Activated CD4-positive, alpha-beta T cell treated with anti-CD3 and anti-CD28 coated beads for 48 hours (primary cell): ENCODE data around the gene ABR.
A peak's percentile ranks its signal among the peaks of the same experiment; 100 is the strongest.

Source experiments
- DNase-seq: peaks from one replicate; pipeline ENCODE4 v3.0.0-alpha.2; 2020

ABR gene

DNA sequence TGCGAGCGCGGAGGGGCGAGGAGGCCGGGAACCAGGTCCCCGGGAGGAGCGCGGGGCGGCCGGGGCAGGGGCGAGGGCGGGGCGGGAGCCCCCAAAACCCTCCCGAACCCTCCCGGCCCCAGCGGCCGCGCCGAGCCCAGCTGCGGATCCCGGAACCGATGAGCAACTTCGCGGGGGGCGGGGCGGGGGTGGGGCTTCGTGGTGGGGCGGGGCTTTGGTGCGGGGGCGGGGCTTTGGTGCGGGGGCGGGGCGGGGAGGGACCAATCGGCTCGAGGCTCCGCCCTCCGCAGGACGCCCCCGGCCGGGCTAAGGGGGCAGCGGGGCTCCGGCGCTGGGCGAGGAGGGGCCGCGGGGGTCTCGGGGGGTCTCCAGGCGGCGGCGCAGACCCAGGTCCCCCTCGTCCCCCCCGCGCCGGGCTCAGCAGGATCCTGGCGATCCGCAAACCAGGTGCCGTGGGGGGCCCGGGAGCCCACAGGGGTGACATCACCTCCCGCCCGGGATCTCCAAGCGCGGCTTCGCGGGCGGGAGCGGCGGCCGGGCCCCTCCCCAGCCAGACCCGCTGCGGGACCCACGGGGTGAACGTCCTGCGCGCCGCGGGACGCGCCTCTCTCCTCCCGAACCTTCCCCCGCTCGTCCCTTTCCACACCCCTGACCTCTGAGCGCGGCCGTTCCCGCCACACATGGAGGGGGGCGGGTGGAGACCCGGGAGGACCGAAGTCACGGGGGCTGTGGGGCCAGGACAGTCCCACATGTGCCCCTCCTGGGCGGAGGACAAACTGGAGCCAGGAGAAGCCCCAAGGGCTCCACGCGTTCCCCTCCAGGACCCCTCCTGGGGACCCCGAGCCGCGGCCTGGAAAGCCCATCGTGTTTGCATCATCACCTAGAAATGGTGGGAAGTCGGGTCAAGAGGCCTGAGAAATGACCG, at the start of gene ABR:
TSS of gene ABR (minus strand) at position 164 of the 925 bp plus-strand sequence. CDS start 254 bp downstream, outside the sequence.
- DNase-seq, result peak; percentile 49

GRCh38 chr17:1229349-1229899, 49.6 kb upstream of the ABR start:
- DNase-seq, result peak; percentile 46

- DNase-seq, result no peak
These were observed 49.1 kb upstream of the ABR start for GRCh38 chr17:1228781-1229348.

DNA sequence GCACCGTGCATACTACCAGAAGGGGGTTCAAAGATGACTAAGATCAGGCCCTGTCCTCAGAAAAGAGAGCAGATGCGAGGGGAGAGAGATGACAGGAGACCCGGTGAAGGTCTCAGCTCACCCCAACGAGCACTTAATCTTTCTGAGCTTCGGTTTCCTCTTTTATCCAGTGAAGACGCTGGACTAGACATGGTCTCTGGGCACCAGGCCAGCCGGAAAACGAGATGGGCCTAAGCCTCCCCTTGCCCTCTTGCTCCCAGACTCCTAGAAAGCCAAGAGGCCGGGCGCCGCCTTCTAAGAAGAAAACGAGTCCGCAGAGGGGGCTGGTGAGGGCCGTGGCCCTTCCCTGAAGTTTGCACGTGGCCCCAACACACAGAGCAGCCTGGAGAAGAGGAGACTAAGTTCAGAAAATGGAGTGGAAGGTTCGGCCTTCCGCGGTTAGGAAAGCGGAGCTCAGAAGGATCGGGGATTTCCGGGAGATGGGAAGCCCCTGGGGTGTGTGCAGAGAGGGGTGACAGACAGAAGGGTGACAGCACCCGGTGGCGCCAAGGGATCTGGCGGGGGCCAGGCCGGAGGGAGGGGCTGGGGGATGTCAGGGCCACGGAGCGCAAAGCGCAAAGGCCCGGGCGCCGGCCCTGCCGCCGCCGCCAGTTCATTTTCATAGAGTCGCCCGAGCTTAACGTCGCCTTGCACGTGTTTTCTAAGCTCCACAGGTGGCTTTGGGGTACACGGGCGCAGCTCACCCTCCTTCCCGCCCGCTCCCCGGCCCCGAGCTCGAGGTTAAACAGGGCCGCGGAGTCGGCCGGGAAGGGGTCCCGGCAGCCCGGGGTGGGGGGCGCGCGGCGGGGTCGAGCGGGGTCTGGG, 48.4 kb upstream of the ABR start:
- DNase-seq, result peak; percentile 23

- no peak for DNase-seq
These were observed 47.6 kb upstream of the ABR start for GRCh38 chr17:1227365-1227764.

GRCh38 chr17:1226308-1226707, 46.5 kb upstream of the ABR start:
- DNase-seq, result no peak

GRCh38 chr17:1224330-1224729, 44.5 kb upstream of the ABR start:
- no peak for DNase-seq

DNA sequence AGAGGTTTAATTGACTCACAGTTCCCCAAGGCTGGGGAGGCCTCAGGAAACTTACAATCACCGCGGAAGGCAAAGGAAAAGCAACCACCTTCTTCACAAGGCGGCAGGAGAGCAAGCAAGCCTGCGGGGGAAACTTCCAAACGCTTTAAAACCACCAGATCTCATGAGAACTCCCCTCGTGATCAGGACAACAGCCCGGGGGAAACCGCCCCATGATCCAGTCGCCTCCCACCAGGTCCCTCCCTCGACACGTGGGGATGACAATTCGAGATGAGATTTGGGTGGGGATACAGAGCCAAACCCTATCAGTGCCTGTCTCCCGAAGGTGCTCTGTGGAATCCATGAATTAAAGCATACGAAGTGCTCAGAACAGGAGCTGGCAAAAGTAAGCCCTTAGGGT, 43.9 kb upstream of the ABR start:
- no peak for DNase-seq

DNA sequence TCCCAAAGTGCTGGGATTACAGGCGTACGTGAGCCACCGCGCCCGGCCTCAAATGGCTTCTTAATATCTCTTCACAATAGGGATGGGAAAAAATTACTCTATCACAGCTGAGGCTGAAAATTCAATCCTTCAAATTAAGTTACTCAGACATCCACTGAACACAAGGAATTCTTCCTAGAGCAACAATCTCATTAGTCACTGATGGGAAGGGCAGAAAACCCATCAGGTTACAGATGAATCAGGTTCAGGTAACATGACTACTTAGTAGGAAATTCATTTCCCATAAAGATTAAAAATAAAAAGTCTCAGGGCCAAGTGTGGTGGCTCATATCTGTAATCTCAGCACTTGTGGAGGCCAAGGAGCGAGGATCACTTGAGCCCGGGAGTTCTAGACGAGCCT, 42.5 kb upstream of the ABR start:
- no peak for DNase-seq

DNA sequence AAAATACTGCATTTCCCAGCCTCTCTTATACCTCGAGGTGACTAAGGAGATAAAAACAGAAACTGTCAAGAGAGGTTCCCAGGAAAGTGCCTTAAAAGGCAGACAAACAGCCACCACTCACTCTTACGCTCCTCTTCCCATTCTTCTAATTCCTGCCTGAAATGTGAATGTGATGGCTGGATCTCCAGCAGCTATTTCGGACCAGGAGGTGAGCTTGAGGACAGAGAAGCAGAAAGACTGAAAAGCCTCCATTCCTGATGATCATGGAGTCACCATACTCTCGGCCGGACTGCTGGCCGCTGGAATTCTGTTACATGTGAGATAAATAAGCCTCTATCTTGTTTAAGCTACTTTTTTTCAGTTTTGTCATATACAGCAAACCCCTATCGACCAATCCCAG, 41.4 kb upstream of the ABR start:
- DNase-seq, result no peak

DNA sequence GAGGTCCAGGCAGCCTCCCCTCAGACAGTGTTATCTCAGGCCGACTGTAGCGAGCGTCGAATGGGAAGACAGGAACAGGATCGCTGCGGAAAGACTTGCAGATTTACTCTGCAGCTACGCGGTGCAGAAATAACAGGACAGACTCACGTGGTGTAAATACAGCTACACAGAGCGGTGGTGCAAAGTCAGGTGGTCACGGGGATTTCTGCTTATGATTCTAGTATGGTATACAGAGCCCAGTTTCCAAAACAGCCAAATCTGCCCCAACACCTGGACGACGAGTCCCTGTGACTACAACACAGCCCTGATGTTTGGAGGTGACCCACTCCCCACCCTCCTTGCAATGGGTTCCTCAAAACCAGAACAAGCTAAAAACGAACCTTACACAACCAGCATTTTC, 40.6 kb upstream of the ABR start:
- no peak for DNase-seq

GRCh38 chr17:1217089-1217385, 37.3 kb upstream of the ABR start:
- no peak for DNase-seq

- DNase-seq, result no peak
These were observed 36.7 kb upstream of the ABR start for GRCh38 chr17:1216217-1217088.

GRCh38 chr17:1212946-1213345, 33.2 kb upstream of the ABR start:
- DNase-seq, result no peak

- DNase-seq, result no peak
These were observed 31.5 kb upstream of the ABR start for GRCh38 chr17:1211287-1211686.

GRCh38 chr17:1208966-1209365, 29.2 kb upstream of the ABR start:
- no peak for DNase-seq

- no peak for DNase-seq
These were observed 26.4 kb upstream of the ABR start for GRCh38 chr17:1206026-1206777.

DNA sequence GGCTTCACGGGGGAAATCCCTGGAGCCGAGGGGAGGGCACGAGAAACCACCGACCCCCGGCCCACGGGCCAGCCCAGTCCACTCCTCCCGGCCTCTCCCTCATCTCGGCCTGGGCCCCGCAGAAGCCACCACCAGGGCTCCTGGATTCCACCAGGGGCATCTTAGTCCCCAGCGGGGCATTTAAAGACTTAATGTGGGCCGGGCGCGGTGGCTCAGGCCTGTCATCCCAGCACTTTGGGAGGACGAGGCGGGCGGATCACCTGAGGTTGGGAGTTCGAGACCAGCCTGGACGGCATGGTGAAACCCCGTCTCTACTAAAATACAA, 24.1 kb upstream of the ABR start:
- no peak for DNase-seq

DNA sequence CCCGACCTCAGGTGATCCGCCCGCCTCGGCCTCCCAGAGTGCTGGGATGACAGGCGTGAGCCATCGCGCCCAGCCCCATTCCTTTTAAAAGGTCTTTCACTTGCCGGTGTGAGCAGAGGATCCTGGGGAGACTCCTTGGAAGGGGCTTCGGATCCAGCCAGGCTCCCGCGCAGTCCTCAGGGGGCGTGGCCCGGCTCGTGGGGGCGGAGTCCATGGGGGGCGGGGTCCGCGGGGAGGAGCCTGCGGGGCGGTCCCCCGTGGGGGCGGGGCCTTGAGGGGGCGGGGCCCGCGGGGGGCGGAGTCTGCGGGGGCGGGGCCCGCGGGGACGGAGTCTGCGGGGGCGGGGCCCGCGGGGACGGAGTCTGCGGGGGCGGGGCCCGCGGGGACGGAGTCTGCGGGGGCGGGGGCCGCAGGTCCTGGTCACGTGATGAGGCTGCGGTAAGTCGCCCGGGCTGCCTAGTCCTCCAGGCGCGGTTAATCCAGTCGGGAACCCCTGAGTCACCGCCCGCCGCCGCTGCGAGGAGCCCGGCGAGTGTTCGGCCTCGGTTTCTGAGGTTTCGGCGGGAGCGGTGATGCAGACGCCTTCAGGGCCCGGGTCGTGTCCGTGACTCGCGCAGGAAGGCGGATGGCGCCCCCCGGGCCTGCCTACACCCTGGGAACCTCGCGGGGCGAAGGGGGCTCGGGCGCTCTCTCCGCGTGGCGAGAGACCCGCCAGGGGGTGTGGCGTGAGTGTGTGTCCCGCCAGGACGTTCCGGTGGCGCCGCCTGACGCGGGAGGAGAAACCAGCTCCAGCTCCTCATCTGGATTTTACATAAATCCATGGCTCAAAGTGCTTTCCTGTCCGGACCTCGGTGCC, 23.6 kb upstream of the ABR start:
- peak; percentile 67 for DNase-seq

- no peak for DNase-seq
These were observed 22.5 kb upstream of the ABR start for GRCh38 chr17:1202291-1202690.
